Sigmoid colon (tissue), 4 donors: ENCODE measurements around the gene EMC10.

Source experiments
- EP300 ChIP-seq, 4 donors: sonication (generic); formaldehyde crosslinking; IDR thresholded peaks; one replicate each; pipeline ENCODE4 v1.6.1; 2017; ENCODE audit warnings: antibody characterized with exemption in 4 of 4
- POLR2A ChIP-seq, 2 donors: fragments of 450-650 bp; IDR thresholded peaks; one replicate each; pipeline ENCODE4 v1.6.1; 2016; ENCODE audit warnings: antibody characterized with exemption in 2 of 2, mild to moderate bottlenecking in 2 of 2, moderate library complexity in 2 of 2
- POLR2AphosphoS5 ChIP-seq, 4 donors: sonication (generic); formaldehyde crosslinking; IDR thresholded peaks; one replicate each; pipeline ENCODE4 v1.6.1; 2017; ENCODE audit warnings: antibody characterized with exemption in 4 of 4
- TF ChIP-seq, protein P1 (sequence below), 4 experiments: fragments of 450-650 bp in 3 of 4; fragments of 200-600 bp in 1 of 4; IDR thresholded peaks; one replicate each; pipeline ENCODE4 v1.5.1; 2016 to 2019; ENCODE audit warnings: antibody characterized with exemption in 4 of 4, mild to moderate bottlenecking in 3 of 4, moderate library complexity in 2 of 4

DNA sequence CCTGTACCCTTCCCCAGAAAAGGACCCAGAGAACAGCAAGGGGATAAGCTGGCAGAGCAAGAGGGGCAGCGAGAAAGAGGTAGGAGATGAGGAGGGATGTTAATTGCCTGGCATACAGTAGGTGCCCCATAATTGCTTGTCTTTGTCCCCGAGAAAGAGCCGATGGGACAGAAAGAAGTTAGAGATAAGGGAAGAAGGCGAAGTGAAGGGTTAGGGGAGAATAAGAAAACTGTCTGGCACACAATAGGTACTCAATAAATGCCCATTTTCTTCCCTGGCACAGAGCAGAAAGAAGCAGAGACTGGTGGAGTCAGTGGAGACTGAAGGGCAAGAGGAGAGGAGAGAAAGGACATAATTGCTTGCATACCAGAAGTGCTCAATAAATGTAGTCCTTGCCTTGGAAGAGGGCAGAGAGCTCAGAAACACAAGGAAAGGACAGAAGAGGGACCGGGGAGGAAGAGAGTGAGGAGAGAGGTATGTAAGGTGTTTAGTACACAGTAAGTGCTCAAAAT, 18.8 kb downstream of the EMC10 start:
- TF ChIP-seq, protein P1, sequence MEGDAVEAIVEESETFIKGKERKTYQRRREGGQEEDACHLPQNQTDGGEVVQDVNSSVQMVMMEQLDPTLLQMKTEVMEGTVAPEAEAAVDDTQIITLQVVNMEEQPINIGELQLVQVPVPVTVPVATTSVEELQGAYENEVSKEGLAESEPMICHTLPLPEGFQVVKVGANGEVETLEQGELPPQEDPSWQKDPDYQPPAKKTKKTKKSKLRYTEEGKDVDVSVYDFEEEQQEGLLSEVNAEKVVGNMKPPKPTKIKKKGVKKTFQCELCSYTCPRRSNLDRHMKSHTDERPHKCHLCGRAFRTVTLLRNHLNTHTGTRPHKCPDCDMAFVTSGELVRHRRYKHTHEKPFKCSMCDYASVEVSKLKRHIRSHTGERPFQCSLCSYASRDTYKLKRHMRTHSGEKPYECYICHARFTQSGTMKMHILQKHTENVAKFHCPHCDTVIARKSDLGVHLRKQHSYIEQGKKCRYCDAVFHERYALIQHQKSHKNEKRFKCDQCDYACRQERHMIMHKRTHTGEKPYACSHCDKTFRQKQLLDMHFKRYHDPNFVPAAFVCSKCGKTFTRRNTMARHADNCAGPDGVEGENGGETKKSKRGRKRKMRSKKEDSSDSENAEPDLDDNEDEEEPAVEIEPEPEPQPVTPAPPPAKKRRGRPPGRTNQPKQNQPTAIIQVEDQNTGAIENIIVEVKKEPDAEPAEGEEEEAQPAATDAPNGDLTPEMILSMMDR (IDR thresholded peaks at IDR 0.05) = no peak
- no peak for TF ChIP-seq POLR2A (IDR thresholded peaks at IDR 0.05)
- no peak for TF ChIP-seq EP300 (IDR thresholded peaks at IDR 0.05)
- TF ChIP-seq POLR2AphosphoS5 (IDR thresholded peaks at IDR 0.05) = no peak
